NCI-H345 (cell line): ENCODE measurements around the gene FHL1.
"Not testable (repeated sequence)": the region's sequence is repeated elsewhere in the genome, so short reads cannot be mapped to it uniquely, and the experiment has no call there.

Experiments used
- DNase-seq: peaks from one replicate; lab custom pipeline; 2025; lab: John Stamatoyannopoulos, UW

The FHL1 gene

DNA sequence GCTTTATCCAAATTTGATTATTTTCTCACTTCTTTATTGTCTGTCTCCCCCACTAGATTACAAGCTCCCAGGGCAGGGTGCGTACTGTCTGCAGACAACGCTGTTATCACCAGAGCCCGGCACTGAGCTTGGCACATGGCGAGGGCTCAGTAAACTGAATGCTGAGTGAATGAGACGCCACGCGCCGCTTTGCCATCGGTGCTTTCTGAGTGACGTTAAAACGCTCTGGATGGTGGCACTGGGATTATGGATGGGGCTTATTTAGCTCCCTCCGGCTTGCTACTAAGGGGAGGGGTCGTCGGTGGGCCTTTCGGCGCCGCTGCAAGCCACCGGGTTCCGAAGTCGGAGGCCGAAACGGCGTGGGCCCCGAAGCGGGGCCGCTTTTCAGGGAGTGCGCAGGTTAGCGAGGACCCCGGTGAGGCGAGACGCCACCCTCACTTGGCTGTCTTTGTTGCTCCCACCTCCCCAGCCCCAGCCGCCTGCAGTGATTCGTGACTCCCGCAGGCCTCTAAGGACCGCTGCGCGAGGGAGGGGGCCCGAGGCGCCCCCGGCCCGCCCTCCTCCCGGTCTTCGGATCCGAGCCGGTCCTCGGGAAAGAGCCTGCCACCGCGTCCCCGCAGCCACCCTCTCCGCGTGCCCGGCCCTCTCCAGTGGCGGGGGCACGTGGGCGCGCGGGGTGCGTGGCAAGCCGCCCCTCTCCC lies 569 bp upstream of the FHL1 start:
- no peak for DNase-seq

DNA sequence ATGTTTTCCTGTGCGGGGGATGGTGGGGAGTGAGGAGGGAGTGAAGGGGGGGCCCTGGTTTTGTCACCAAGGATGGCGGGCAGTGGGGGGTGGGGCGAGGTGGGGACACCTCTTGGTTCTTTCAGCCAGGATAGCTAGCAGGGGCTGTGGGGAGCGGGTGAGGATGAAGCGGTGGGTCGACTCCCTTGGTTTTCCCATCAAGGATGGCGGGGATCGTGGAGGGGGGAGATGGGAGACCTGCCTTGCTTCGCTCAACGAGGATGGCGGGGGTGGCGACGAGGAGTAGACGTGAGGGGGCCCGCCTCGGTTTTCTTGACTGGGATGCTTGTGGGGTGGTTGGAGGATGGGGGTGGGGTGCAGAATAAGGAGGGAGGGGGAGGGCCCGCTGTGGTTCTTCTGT lies 643 bp downstream of the FHL1 start:
- no peak for DNase-seq

DNA sequence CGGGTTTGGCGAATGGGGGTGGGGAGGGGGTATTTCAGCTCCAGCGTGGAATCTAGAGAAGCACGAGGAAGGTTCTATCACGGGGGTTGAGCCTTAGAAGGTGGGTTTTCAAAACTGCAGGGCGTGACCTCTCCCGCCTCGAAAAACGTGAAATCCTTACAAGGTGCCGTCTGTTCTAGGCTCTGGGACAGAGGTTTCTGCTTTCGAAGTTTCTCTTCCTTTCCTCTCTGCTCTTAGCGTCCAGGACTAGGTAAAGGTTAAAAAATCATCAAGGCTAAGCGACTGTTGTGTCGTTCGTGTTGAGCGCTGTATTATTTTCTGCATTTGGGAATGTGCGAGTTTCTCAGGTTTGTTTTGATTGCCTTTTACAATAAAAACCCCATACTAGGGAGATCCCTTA lies 1.1 kb downstream of the FHL1 start:
- no peak for DNase-seq

DNA sequence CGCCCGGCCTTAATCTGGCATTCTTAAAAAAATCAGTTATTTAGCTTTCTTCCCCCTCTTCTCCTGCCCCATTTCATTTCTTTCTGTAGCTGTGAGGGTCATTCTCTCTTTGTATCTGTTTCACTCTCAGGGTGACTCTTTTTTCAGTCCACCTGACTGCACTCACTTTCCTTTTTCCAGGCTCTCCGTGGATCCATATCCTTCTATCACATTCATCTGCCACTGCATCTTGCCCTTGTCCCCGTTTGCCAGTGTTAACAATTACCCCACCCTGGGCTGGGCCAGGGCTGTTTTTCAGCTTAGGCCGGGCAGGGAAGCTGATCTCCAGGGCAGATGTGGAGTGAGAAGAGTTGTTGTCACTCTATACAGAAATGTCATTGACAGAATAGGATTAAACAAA lies 7.7 kb downstream of the FHL1 start:
- no peak for DNase-seq

DNA sequence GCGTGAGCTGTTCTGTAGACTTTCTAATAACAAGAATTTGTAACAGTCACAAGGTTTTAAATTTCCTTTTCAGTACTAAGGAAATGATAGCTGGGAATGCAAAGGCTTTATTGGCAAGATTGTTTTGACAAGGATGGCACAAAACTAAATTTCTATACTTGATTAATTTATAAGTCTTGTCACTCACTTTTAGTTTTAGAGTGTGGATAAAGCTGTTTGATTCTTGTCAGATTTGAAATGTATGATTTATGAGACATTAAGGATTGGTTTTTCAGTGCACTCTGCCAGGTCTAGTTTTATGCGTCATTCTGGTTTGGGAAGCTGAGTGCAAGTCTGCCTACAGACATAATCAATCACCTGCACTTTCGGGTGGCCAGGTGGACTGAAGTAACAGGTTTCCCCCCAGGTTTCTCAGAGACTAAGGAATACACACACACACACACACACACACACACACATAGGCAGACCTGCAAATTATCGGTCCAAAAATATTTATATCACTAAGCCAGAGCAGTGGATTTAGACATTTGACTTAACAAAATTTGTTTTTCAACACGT lies 9.3 kb downstream of the FHL1 start:
- no peak for DNase-seq

DNA sequence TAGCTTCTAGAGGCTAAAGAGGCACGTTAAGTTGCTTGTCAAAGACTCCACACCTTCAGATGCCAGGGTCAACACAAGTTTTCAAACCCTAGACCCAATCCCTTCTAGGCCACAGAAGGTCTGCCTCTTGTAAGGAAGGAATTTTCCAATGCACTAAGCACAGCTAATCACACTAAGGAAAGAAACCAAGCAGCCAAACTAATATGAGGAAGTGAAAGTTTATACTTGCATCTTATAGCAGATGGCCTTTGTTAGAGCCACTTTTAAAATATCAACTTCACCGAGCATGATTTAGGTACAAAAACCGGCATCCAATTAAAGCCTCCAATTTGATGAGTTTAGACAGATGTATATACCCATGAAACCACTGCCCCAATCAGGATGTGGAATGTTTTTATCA lies 9.9 kb downstream of the FHL1 start:
- DNase-seq, result no peak

DNA sequence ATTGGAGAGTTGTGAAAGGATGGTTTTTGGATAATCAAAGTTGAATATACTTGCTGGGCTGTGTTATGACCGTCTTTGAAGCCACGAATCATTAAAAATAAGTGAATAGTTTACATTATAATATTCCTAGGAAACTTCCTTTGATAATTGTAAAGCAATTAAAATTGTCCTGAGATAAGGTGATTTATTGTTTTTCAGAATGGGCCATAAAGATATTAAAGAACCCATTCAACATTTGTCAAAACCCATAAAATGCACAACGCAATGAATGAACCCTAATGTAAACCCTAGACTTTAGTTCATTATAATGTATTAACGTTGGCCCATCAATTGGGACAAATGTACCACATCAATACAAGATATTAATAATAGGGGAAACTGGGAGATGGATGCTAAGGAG lies 11.4 kb downstream of the FHL1 start:
- no peak for DNase-seq

DNA sequence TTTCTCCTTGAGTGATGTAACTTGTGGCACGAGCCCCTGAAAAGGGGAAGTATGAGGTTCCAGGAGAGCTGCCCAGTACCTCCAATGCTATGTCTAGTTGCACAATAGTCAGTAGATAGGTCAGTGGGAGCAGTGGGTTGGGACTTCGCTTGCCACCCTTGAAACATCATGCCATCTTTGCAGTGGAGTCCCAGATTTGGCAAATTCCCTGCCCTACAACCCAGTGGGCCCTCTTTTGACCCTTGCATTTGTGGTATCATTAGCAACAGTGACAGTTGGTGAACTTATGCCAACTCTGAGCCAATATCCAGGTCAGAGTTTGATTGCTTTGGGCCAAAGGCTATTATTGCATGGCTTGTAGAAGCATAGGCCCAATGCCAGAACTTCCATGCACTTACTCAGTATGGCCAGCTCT lies 12.3 kb downstream of the FHL1 start:
- no peak for DNase-seq

DNA sequence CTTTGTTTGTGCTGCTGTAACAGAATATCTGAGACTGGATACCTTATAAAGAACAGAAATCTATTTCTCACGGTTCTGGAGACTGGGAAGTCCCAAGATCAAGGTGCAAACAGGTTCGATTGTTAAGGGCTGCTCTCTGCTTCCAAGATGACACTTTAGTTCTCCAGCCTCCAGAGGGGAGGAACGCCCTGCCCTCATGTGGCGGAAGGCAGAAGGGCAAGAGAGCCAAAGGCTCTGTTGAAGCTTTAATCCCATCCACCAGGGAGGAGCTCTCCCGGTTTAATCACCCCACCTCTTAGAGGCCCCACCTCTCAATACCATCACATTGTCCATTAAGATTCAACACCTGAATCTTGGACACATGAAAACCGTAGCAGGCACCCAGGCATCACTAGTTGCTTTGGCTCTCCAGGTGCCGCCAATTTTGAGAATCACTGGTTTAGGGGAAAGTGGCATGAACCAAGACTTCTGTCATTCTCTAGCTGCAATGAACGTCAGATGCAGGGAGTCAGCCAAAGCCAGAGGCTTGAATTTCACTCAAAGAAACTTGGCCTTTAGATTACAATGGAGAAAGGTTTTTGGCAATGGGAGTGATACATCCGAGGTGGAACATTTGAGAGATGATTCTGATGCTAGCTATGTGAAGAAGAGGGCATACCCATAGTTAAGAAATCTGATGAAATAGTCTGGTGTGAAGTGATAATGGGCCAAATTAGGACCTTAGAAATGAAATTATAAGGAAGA lies 15.7 kb downstream of the FHL1 start:
- DNase-seq, result peak; percentile 2

DNA sequence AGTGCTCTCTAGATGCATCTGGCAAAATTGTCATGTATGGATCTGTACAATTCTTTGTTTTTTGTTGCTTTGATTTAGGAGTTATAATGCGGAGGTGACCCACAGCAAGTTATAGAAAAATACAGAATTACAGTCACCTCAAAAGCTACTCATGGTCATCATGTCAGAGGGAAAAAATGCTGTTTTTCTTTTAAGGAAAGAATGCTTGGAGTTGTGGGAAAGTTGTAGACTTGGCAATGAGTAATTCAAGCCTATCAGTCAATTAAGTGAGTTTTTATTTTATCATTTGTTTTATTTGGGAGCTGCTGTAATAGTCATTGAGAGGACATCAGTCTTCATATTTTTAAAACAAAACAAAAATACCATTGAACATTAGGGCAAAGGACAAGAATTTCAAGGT lies 16.4 kb downstream of the FHL1 start:
- DNase-seq, result no peak

DNA sequence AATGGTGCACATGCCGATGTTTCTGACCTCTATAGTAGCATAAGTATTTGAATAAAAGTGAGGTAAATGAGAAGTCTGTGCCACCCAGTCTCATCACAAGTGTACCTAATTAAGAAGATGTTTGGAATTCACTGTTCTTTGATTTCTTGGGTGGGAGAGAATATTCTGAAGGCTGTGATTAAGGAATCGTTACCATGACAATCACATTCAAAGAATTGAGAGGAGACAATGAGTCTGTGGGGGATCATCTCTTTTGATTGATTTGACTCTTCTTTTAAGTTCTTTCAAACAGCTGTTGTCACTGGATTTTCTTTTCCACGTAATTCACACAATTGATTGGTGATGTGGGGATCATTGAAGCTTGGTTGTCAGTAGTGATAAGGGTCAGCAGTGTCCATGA lies 18.1 kb downstream of the FHL1 start:
- DNase-seq, result no peak

DNA sequence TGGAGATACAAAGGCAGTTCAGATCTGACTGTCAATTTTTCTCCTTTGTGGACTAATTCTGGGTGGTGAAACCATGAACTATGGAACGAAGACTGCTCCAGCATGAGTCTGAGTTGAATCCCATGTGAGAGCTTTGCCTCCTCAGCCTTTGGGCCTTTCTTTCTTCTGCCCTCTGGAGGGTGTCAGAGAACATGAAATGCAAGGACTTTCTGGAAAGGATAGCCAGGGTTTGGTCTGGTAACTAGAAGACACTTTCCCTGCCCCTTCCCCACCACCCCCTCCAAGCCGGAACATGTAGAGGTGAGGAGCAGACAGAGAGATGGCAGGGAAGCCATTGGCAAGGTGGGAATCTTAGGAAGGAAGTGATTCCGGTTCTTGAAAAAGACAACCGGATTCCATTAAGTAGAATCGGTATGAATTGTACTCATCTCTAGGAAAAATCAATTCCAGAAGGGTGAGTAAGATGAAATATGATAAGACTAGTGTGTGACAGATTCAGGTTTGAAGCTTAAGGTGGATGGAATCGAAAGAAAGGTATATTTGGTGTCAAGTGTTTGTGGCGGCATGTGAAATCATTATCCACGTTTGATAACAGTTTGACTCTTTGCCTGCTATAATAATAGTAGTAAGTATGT lies 19.0 kb downstream of the FHL1 start:
- no peak for DNase-seq

DNA sequence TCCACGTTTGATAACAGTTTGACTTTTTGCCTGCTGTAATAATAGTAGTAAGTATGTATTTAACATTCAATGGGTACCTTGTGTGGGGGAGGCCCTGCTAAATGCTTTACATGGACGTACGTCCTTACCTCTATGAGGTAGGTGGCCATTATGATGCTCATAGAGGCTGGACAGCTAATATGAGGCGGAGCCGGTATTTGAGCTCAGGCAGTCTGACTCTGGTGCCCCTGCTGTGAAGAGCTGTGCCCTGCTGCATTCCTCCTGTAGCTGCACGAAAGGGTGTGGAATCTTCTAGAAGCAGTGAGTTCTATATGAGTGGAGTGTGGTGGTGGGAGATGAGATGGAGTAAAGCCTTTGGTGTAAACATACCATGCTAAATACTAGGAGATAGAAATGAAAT lies 20.7 kb downstream of the FHL1 start:
- not testable (repeated sequence) for DNase-seq

DNA sequence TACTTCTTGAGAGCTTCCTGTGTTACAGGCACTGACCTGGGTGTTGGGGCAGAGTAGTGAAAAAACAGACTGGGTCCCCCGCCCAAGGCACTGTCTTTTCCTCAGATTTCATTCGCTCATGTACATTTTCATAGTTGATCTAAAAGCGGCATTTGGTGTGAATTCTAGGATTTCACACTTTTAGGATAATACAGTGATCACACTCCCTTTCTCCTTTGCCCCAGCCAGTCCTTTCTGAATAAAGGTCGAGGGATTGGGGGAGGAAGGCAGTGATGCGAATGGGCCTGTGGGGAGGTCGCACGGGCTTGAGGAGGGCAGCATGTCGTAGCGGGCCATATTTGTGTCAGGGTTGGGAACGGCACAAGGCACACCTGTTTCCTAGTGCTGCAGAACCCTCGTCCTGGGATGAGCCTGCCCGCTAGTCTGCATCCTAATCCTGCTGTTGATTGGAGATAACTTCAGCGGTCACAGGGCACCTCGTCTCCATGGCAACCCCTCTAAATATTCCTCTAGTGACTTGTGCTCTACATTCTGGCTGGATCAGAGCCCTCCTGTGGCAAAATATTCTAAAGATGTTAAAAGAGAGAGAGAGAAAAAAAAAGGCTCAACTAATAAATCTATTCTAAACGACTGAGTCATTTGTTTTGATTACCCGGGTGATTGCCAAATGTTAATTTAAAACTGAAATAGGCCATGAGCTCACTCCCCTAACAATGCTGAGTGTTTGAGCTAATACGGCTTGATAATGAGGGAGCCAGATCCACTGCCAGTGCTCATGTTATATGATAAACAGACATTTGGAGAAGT lies 21.8 kb downstream of the FHL1 start:
- DNase-seq, result no peak

DNA sequence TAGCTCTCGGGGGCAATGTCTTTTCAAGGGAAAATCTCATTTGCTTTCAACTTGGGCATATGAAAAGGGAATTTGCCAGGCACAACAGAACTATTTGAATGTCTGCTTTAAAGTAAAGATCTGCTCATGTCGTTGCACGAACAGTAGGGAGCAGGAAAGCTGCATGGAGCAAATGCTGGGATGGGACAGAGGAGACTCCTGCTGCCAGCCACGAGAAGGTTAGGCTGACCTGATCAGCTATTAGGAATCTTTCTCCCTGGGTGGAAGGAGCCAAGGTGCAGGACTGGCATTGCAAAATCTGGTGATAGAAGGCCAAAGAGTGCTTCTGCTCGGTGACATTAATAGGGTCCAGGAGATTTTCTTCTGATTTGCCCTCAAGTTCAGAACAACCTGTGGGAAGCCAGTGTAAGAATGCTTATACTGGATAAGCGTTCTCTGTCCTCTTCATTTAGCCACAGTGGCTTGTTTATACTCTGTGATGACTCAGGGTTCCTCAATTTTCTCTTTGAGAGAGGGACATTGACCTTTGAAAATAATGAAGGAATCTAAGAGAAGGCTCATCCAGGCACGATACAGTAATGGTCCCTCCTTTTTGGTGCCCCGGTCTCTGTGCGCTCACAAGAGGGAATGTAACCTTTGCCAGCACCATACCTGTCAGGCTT lies 22.9 kb downstream of the FHL1 start:
- DNase-seq, result no peak

DNA sequence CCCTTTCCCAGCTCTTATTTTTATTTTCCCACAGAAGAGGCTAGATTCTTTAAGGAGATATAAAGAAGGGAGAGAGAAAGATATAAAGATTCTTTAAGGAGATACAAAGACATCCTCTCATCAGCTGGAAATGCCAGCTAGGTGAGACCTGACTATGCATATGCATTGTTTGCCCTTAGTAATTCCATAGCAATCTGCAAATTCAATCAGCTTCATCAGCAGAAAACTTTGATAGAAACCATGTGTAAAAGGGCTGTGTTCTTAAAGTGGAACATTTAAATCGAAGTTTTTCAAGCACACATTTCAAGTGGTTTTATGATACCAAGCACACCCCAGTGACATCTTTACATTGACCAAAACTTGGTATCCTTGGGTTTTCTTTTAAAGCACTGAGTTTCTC lies 24.1 kb downstream of the FHL1 start:
- no peak for DNase-seq

DNA sequence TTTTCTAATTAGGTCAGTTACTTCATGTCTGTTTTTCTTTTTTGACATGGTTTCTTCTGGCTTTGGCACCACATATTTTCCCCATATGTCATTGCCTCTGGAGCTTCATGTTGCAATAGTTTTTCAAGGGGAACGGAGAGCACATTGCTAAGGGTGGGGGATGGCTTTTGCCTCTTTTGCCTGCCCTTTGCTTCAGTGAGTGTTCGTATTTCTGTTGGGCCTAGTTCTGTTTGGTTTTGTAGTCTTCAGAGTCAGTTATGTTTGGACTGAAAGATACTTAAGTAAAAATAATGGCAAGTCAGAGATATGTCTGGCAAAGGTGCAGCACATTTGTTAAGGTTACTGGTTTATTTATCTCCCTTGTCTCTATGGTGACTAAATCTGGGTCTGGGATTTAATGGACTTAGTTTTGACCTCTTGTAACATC lies 29.1 kb downstream of the FHL1 start:
- DNase-seq, result no peak

DNA sequence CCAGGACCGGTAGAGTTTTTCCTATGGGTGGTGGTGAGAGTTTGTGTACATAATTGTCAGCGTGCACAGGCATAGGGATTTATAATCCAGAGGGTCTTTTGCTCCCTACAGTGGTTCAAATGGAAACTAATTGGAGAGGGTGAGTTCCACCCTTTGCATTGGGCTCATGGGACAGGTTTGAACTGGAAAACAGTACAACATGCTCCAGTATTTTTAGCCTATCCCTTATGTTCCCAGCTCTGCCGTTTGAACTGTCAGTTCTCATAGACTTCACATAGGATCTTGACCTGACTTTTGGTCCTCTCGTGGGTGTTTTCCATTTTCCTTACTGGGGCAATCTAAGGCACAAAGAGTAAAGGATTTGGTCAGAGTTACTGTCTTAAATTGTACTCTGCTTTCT lies 31.8 kb downstream of the FHL1 start:
- DNase-seq, result no peak

DNA sequence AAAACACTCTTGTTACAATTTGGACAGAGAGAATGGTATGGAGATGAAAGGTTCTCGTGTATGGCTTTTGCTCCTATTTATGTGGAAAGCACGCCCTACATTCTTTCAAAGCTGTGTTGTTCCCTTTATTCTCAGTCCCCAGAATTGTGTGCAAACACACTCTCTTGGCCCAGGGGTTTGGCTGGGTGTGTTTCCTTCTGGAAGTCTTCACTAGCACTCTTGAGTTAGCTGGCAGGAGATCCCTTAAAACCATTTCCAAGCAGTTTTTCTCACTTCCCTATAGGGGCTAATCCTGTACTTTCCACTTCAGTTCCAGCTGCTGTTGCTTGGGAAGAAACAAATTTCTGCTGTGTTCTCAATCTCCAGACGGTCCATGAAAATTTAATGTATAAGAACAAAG lies 35.1 kb downstream of the FHL1 start:
- no peak for DNase-seq

DNA sequence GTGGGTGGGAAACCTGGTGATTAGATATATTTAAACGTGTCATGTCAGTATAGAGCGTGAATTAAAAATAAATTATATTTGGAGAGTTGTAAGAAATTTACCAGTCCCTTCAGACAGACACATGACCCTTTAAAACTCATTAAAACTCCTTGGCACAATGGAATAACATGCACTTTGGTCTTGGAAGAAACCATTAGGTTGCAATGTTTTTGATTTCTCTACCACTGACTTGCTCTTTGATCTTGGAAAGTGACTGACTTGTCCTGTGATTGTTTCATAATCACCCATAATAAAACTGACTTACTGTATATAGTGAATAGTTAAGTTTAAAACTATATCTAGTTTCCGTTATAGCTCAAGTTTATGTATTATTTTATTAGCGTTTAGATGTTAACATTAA lies 35.8 kb downstream of the FHL1 start:
- DNase-seq, result no peak

DNA sequence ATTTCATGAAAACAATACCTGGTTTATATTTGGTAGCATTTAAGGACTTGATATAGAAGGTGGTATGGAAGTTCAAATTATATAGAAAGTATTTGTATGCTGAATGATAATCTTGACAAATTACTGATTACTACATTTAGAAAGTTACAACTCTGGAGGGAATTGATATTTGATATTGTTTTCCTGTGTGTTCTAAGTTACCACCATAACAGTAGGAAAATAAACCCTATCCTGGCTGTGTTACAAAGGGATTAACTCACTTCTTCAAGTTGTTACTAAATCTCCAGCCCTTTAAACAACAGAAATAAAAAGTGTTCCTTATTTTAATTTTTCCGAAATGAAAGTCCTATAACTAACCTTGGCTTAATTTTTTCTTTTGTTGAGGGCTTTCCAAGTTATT lies 36.6 kb downstream of the FHL1 start:
- DNase-seq, result no peak
